B cell (primary cell): Measurements from ENCODE around the gene SIT1.

Experiments used
- CTCF ChIP-seq: fragments of 200-600 bp; IDR thresholded peaks from one replicate; pipeline ENCODE4 v1.8.0; 2022; ENCODE audit warnings: antibody characterized with exemption, mild to moderate bottlenecking
- EZH2 ChIP-seq: IDR thresholded peaks from 2 replicates; pipeline ENCODE4 v1.6.1; 2012; ENCODE audit warnings: borderline replicate concordance, low read depth, mild to moderate bottlenecking, moderate library complexity, low read length; ENCODE audit not compliant: insufficient read depth, poor library complexity, severe bottlenecking

GRCh38 chr9:35615981-35616680 is 34.6 kb downstream of the SIT1 start:
- TF ChIP-seq EZH2 (no peak), CTCF (no peak)
